Endodermal cell (in vitro differentiated cells): ENCODE measurements around the gene WBP1L. TPM values are rescaled to one million over a fixed set of nuclear protein-coding genes. Genes with fewer than 3 reads are reported as not detected.
"Not testable (repeated sequence)": the region's sequence is repeated elsewhere in the genome, so short reads cannot be mapped to it uniquely, and the experiment has no call there.

Experiments
- DNase-seq: peaks from one replicate; pipeline ENCODE4 v3.0.0-alpha.2; 2017
- H3K27ac ChIP-seq: 2 replicates; pipeline ENCODE4 v1.5.1; 2013; ENCODE audit warnings: mild to moderate bottlenecking, low read depth, low read length, moderate library complexity
- H3K27me3 ChIP-seq: 2 replicates; pipeline ENCODE4 v1.6.1; 2013; ENCODE audit warnings: mild to moderate bottlenecking, low read length, moderate library complexity; ENCODE audit not compliant: insufficient read depth, control insufficient read depth, poor library complexity, severe bottlenecking
- H3K36me3 ChIP-seq: 2 replicates; pipeline ENCODE4 v1.7.0; 2013; ENCODE audit warnings: mild to moderate bottlenecking, low read length, moderate library complexity; ENCODE audit not compliant: control insufficient read depth, insufficient read depth
- H3K4me1 ChIP-seq: one replicate; pipeline ENCODE4 v1.7.0; 2013; ENCODE audit warnings: low read length; ENCODE audit not compliant: control insufficient read depth, insufficient read depth
- H3K4me3 ChIP-seq: 2 replicates; pipeline ENCODE4 v1.5.1; 2013; ENCODE audit warnings: mild to moderate bottlenecking, low read length, moderate library complexity
- H3K9ac ChIP-seq: 2 replicates; pipeline ENCODE4 v1.6.1; 2013; ENCODE audit warnings: mild to moderate bottlenecking, low read length, moderate library complexity; ENCODE audit not compliant: poor library complexity, severe bottlenecking; ENCODE audit errors: extremely low read depth
- H3K9me3 ChIP-seq: 2 replicates; pipeline ENCODE4 v1.6.1; 2013; ENCODE audit warnings: mild to moderate bottlenecking, low read length, moderate library complexity; ENCODE audit not compliant: control insufficient read depth
- H3K27ac Mint-ChIP-seq: 2 replicates; pipeline ENCODE4 v1.8.0; 2020; ENCODE audit warnings: mixed read lengths
- H3K27me3 Mint-ChIP-seq: 2 replicates; pipeline ENCODE4 v1.8.0; 2021; ENCODE audit warnings: mild to moderate bottlenecking, mixed read lengths; ENCODE audit not compliant: insufficient read depth
- H3K36me3 Mint-ChIP-seq: 2 replicates; pipeline ENCODE4 v1.8.0; 2020; ENCODE audit warnings: low read depth, mixed read lengths
- H3K4me1 Mint-ChIP-seq: 2 replicates; pipeline ENCODE4 v1.8.0; 2020; ENCODE audit warnings: mixed read lengths
- H3K4me3 Mint-ChIP-seq: 2 replicates; pipeline ENCODE4 v1.8.0; 2020; ENCODE audit warnings: mild to moderate bottlenecking, moderate library complexity, mixed read lengths
- H3K9me3 Mint-ChIP-seq: 2 replicates; pipeline ENCODE4 v1.8.0; 2020; ENCODE audit warnings: mild to moderate bottlenecking, mixed read lengths
- CTCF ChIP-seq: fragments of 200-600 bp; sonication (generic); conservative IDR thresholded peaks from 2 replicates; pipeline ENCODE4 v1.5.0; 2021; ENCODE audit warnings: antibody characterized with exemption, mild to moderate bottlenecking
- WGBS, 2 experiments: methylation state at CpG; one replicate each; pipeline versions ENCODE4 v1.1.5 to v1.1.7; 2013; ENCODE audit warnings: missing lambda C conversion rate in 2 of 2, mixed read lengths in 1 of 2; ENCODE audit not compliant: insufficient coverage in 1 of 2, insufficient read length in 1 of 2; 5-methylcytosine and 5-hydroxymethylcytosine counted together
- total RNA-seq, 2 donors: library from RNA; stranded (reverse); fragmentation: NEBNext Ultra II Directional in 1 of 2; extraction: Animal tissue kit (Norgen Biotek cat#: 25700) in 1 of 2; gene quantifications; 2 replicates in 1 of 2; 3 replicates in 1 of 2; pipeline ENCODE4 v1.2.1, GENCODE V29; 2021

WBP1L gene
- total RNA-seq, 2 donors from 2014 or later: 23.5 to 25.8 TPM

GRCh38 chr10:102837230-102837721, 93.5 kb downstream of the WBP1L start, which contains the start of gene CYP17A1:
Gene CYP17A1 (minus strand): TSS chr10:102837413. CDS start chr10:102837361, 52 bp downstream.
- peaks cover 5% of the 10 kb centered on the region for H3K36me3 Mint-ChIP-seq
- Histone ChIP-seq H3K9me3 (peaks cover 9% of the 10 kb centered on the region), H3K4me1 (no peaks in the 10 kb centered on the region), H3K36me3 (no peaks in the 10 kb centered on the region), H3K27me3 (no peaks in the 10 kb centered on the region), H3K9ac (no peak within 1 kb of the TSS), H3K4me3 (no peak within 1 kb of the TSS), H3K27ac (no peak within 1 kb of the TSS)
- no peak within 1 kb of the TSS for H3K4me3 Mint-ChIP-seq
- H3K27me3 Mint-ChIP-seq: peaks cover 5% of the 10 kb centered on the region
- DNase-seq: no peak
- no peaks in the 10 kb centered on the region for H3K4me1 Mint-ChIP-seq
- peaks cover 25% of the 10 kb centered on the region for H3K9me3 Mint-ChIP-seq
- no peak within 1 kb of the TSS for H3K27ac Mint-ChIP-seq
- WGBS, 2 experiments: 92% methylated on average over 4 to 5 of the region's 5 CpGs
- no peak for TF ChIP-seq CTCF

- not testable (repeated sequence) for H3K4me3 ChIP-seq, H3K9ac ChIP-seq, H3K36me3 Mint-ChIP-seq, H3K27me3 ChIP-seq, H3K4me3 Mint-ChIP-seq, H3K36me3 ChIP-seq, H3K4me1 ChIP-seq, H3K27me3 Mint-ChIP-seq, H3K27ac ChIP-seq, H3K27ac Mint-ChIP-seq, H3K4me1 Mint-ChIP-seq, H3K9me3 ChIP-seq, DNase-seq
- H3K9me3 Mint-ChIP-seq: peaks cover 28% of the 10 kb centered on the region
- WGBS, 2 experiments: 89 to 97% methylated on average over 3 to 9 of the region's 9 CpGs
These were observed 94.7 kb downstream of the WBP1L start for GRCh38 chr10:102838276-102838927.

GRCh38 chr10:102841827-102842345, 98.1 kb downstream of the WBP1L start:
- Histone ChIP-seq H3K9ac (no peak overlapping the region), H3K27me3 (no peaks in the 10 kb centered on the region), H3K36me3 (no peaks in the 10 kb centered on the region), H3K4me3 (no peak overlapping the region), H3K9me3 (peaks cover 15% of the 10 kb centered on the region), H3K27ac (no peak overlapping the region), H3K4me1 (no peaks in the 10 kb centered on the region)
- no peak overlapping the region for H3K4me3 Mint-ChIP-seq
- no peak for DNase-seq
- peaks cover 11% of the 10 kb centered on the region for H3K36me3 Mint-ChIP-seq
- peaks cover 5% of the 10 kb centered on the region for H3K27me3 Mint-ChIP-seq
- 88 to 95% methylated on average over 8 to 11 of the region's 11 CpGs for WGBS, 2 experiments
- no peaks in the 10 kb centered on the region for H3K4me1 Mint-ChIP-seq
- H3K27ac Mint-ChIP-seq: no peak overlapping the region
- TF ChIP-seq CTCF: no peak
- H3K9me3 Mint-ChIP-seq: peaks cover 51% of the 10 kb centered on the region
